Gastroesophageal sphincter (tissue), 4 donors: ENCODE data around the gene FAM32A. TPM values are rescaled to one million over a fixed set of nuclear protein-coding genes. Genes with fewer than 3 reads are reported as not detected.

Experiments
- ATAC-seq: fragments of 150-250 bp; one replicate; pipeline ENCODE4 v1.9.1; 2016; ENCODE audit warnings: mild to moderate bottlenecking, moderate library complexity
- H3K27ac ChIP-seq, 4 donors: fragments of 200-600 bp; sonication (generic) in 3 of 4; 1 replicate in 3 of 4; 2 replicates in 1 of 4; pipeline ENCODE4 v1.5.1; 2016 to 2019
- H3K27me3 ChIP-seq: fragments of 200-600 bp; sonication (generic); one replicate; pipeline ENCODE4 v1.5.1; 2019
- H3K36me3 ChIP-seq, 2 donors: fragments of 200-600 bp; sonication (generic); one replicate each; pipeline ENCODE4 v1.5.1; 2019; ENCODE audit warnings: control low read depth in 1 of 2
- H3K4me1 ChIP-seq, 3 donors: fragments of 200-600 bp; sonication (generic); 1 replicate in 2 of 3; 2 replicates in 1 of 3; pipeline ENCODE4 v1.5.1; 2016 to 2019; ENCODE audit warnings: control low read depth in 2 of 3
- H3K4me3 ChIP-seq, 2 donors: fragments of 200-600 bp; sonication (generic); one replicate each; pipeline ENCODE4 v1.5.1; 2019; ENCODE audit warnings: mild to moderate bottlenecking in 1 of 2, moderate library complexity in 1 of 2
- H3K9me3 ChIP-seq, 3 donors: fragments of 200-600 bp; sonication (generic); one replicate each; pipeline ENCODE4 v1.5.1; 2017 to 2019; ENCODE audit warnings: control low read depth in 2 of 3
- CTCF ChIP-seq, 4 experiments: fragments of 200-600 bp in 2 of 4; fragments of 450-650 bp in 2 of 4; sonication (generic) in 1 of 4; IDR thresholded peaks; one replicate each; pipeline ENCODE4 v1.5.1; 2017 to 2019; ENCODE audit warnings: antibody characterized with exemption in 4 of 4, mild to moderate bottlenecking in 2 of 4, moderate library complexity in 2 of 4
- EP300 ChIP-seq: sonication (generic); formaldehyde crosslinking; IDR thresholded peaks from one replicate; pipeline ENCODE4 v1.6.1; 2017; ENCODE audit warnings: antibody characterized with exemption, mild to moderate bottlenecking
- POLR2A ChIP-seq, 2 donors: fragments of 450-650 bp; IDR thresholded peaks; one replicate each; pipeline ENCODE4 v1.6.1; 2017; ENCODE audit warnings: antibody characterized with exemption in 2 of 2, mild to moderate bottlenecking in 2 of 2, moderate library complexity in 1 of 2
- POLR2AphosphoS5 ChIP-seq: sonication (generic); formaldehyde crosslinking; IDR thresholded peaks from one replicate; pipeline ENCODE4 v1.6.1; 2017; ENCODE audit warnings: antibody characterized with exemption
- WGBS, 2 donors: methylation state at CpG; one replicate each; pipeline ENCODE4 v1.1.5; 2018; ENCODE audit warnings: low coverage in 1 of 2; 5-methylcytosine and 5-hydroxymethylcytosine counted together
- total RNA-seq, 4 donors: library from RNA; depleted of rRNA; stranded (reverse); fragments of >200 nt; gene quantifications; one replicate each; pipeline ENCODE4 v1.1.0, GENCODE V29; 2016

The FAM32A gene
- total RNA-seq, 4 donors from 2014 or later: 90.1 to 126 (median 104) TPM

- no peaks in the 10 kb centered on the region for H3K9me3 ChIP-seq
- H3K36me3 ChIP-seq: no peaks in the 10 kb centered on the region
- 83 to 85% methylated on average over 6 to 7 of the region's 9 CpGs for WGBS, 2 donors
- ATAC-seq: no peak
- H3K4me1 ChIP-seq: no peaks in the 10 kb centered on the region
- H3K27ac ChIP-seq: no peak overlapping the region
- H3K27me3 ChIP-seq: peaks cover 11% of the 10 kb centered on the region
- no peak for TF ChIP-seq POLR2AphosphoS5
- TF ChIP-seq CTCF (IDR thresholded peaks at IDR 0.05): no peak
- no peak for TF ChIP-seq EP300
- TF ChIP-seq POLR2A (IDR thresholded peaks at IDR 0.05): no peak
- H3K4me3 ChIP-seq: no peak overlapping the region
These were observed 43.1 kb upstream of the FAM32A start for GRCh38 chr19:16142032-16142580.

DNA sequence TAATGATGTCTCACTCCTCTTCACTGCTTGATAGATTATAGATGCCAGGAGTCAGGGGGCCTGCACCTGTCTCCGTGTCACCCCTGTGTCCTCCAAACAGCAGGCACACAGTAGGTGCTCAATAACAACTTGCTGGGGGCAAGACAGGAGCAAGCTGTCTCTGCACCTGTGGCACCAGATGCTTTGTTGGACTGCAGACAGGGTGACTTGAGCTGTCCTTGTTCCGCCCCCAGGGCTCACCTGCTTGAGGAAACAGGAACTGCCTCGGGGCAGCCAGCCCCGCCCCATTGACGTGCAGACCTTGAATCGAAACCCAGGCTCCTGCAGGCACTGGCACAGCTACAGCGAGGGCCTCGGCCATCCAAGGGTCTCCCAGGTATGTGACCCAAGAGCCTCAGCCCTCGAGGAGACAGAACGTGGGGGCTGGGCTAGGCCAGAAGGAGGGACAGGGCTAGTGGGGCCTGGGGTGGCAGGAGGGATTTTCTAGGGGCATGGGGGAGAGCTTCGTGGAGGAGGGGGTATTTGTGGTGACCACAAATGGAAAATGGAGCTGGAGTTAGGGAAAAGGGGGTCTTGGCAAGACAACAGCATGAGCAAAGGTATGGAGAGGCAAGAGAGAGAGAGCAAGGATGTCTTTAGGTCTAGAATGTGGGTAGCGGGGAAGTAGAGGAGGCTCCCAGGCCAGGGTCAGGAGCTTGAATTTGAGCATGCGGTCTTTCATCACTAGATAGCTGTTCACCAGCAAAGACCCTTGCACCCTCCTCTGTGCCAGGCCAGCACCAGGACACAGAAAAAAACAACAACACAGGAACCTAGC is 41.6 kb upstream of the FAM32A start, which contains the start of gene HSH2D:
Gene HSH2D, plus strand, starts transcription at position 287 of the 817 bp plus-strand sequence. CDS start 5,066 bp downstream, outside the sequence.
- no peak within 1 kb of the TSS for H3K4me3 ChIP-seq
- no peaks in the 10 kb centered on the region for H3K4me1 ChIP-seq
- WGBS, 2 donors: 42 to 73% methylated on average over 3 to 5 of the region's 13 CpGs
- H3K27me3 ChIP-seq: peaks cover 11% of the 10 kb centered on the region
- H3K27ac ChIP-seq: no peak within 1 kb of the TSS
- TF ChIP-seq CTCF (IDR thresholded peaks at IDR 0.05): no peak
- no peak for TF ChIP-seq POLR2AphosphoS5
- TF ChIP-seq POLR2A (IDR thresholded peaks at IDR 0.05): no peak
- TF ChIP-seq EP300: no peak
- H3K36me3 ChIP-seq: no peaks in the 10 kb centered on the region
- no peak for ATAC-seq
- H3K9me3 ChIP-seq: no peaks in the 10 kb centered on the region

GRCh38 chr19:16144216-16144581 is 41.0 kb upstream of the FAM32A start:
- Histone ChIP-seq H3K4me3 (no peak overlapping the region), H3K36me3 (no peaks in the 10 kb centered on the region), H3K4me1 (no peaks in the 10 kb centered on the region), H3K27me3 (peaks cover 11% of the 10 kb centered on the region), H3K27ac (no peak overlapping the region), H3K9me3 (no peaks in the 10 kb centered on the region)
- WGBS, 2 donors: 60% methylated on average over 1 of the region's 1 CpG; no CpG with 5 or more reads in 1 of the 2 donors
- TF ChIP-seq POLR2AphosphoS5 (no peak), EP300 (no peak), POLR2A (IDR thresholded peaks at IDR 0.05) (no peak), CTCF (IDR thresholded peaks at IDR 0.05) (no peak)
- ATAC-seq: no peak

DNA sequence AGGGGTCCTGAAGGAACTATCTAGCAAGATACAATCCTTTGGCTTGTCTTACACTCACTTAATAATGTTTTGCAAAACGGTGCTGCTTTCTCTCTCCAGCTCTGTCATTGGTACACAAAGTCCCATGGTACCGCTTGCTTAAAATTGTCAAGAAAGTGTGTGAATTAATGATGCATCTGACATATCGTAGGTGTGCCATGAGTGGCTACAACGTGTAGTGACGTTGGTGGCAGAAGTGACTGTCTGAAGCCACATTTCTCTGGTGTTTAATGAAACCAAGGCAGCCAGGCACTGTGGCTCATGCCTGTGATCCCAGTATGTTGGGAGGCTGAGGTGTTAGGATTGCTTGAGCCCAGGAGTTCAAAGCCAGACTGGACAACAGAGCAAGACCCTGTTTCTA is 39.1 kb upstream of the FAM32A start:
- Histone ChIP-seq H3K27me3 (peaks cover 11% of the 10 kb centered on the region), H3K27ac (no peak overlapping the region), H3K4me1 (no peaks in the 10 kb centered on the region), H3K4me3 (no peak overlapping the region), H3K9me3 (no peaks in the 10 kb centered on the region), H3K36me3 (no peaks in the 10 kb centered on the region)
- no peak for ATAC-seq
- TF ChIP-seq CTCF (IDR thresholded peaks at IDR 0.05) (no peak), POLR2AphosphoS5 (no peak), POLR2A (IDR thresholded peaks at IDR 0.05) (no peak), EP300 (no peak)
- WGBS, 2 donors: 64 to 73% methylated on average over 2 to 5 of the region's 5 CpGs
